Keratinocyte (primary cell): ENCODE data around the gene KIF21A. TPM values are rescaled to one million over a fixed set of nuclear protein-coding genes. Genes with fewer than 3 reads are reported as not detected.

ENCODE experiments used
- DNase-seq: peaks from one replicate; pipeline ENCODE4 v3.0.0-alpha.2; 2011; ENCODE audit warnings: low read depth, missing footprints, low spot score
- FAIRE-seq: peaks from 2 replicates; lab custom pipeline; 2011; peaks lifted over from hg19 to GRCh38; lab: Jason Lieb, UNC
- H2AFZ ChIP-seq: 2 replicates; pipeline ENCODE4 v1.6.0; 2012; ENCODE audit warnings: low read length, control low read depth, inconsistent platforms; ENCODE audit not compliant: control insufficient read depth
- H3K27ac ChIP-seq: 2 replicates; pipeline ENCODE4 v1.5.1; 2011; ENCODE audit warnings: low read length; ENCODE audit not compliant: control insufficient read depth, insufficient read depth
- H3K27me3 ChIP-seq: 3 replicates; pipeline ENCODE4 v1.6.0; 2011; ENCODE audit warnings: low read length; ENCODE audit not compliant: control insufficient read depth, insufficient read depth; ENCODE audit errors: extremely low read depth
- H3K36me3 ChIP-seq, 2 experiments: 2 replicates in 1 of 2; 3 replicates in 1 of 2; pipeline ENCODE4 v1.5.1; 2011; ENCODE audit warnings: low read length in 2 of 2, mild to moderate bottlenecking in 1 of 2; ENCODE audit not compliant: control insufficient read depth in 2 of 2, insufficient read depth in 2 of 2; ENCODE audit errors: extremely low read depth in 1 of 2
- H3K4me1 ChIP-seq: 3 replicates; pipeline ENCODE4 v1.5.1; 2011; ENCODE audit warnings: low read length; ENCODE audit not compliant: control insufficient read depth, insufficient read depth; ENCODE audit errors: extremely low read depth
- H3K4me2 ChIP-seq: 3 replicates; pipeline ENCODE4 v1.6.0; 2011; ENCODE audit warnings: low read depth, low read length; ENCODE audit not compliant: control insufficient read depth, insufficient read depth; ENCODE audit errors: extremely low read depth
- H3K4me3 ChIP-seq, 3 experiments: fragments of 200-600 bp in 1 of 3; sonication (generic) in 1 of 3; 2 replicates in 2 of 3; 3 replicates in 1 of 3; pipeline ENCODE4 v1.5.1; 2011 to 2016; ENCODE audit warnings: low read length in 3 of 3, mild to moderate bottlenecking in 3 of 3, control low read depth in 2 of 3, inconsistent platforms in 1 of 3, low read depth in 1 of 3, mixed read lengths in 1 of 3, mixed run types in 1 of 3, moderate library complexity in 1 of 3; ENCODE audit not compliant: control insufficient read depth in 2 of 3, insufficient read depth in 2 of 3; ENCODE audit errors: extremely low read depth in 1 of 3
- H3K79me2 ChIP-seq: 2 replicates; pipeline ENCODE4 v1.6.0; 2012; ENCODE audit warnings: low read length; ENCODE audit not compliant: control insufficient read depth, insufficient read depth
- H3K9ac ChIP-seq: 3 replicates; pipeline ENCODE4 v1.6.0; 2011; ENCODE audit warnings: low read length; ENCODE audit not compliant: control insufficient read depth, insufficient read depth; ENCODE audit errors: extremely low read depth
- H3K9me1 ChIP-seq: 3 replicates; pipeline ENCODE4 v1.6.0; 2011; ENCODE audit warnings: low read length; ENCODE audit not compliant: control insufficient read depth, insufficient read depth; ENCODE audit errors: extremely low read depth
- H3K9me3 ChIP-seq: 2 replicates; pipeline ENCODE4 v1.5.1; 2012; ENCODE audit warnings: low read depth, low read length; ENCODE audit not compliant: control insufficient read depth
- H4K20me1 ChIP-seq: 3 replicates; pipeline ENCODE4 v1.6.0; 2011; ENCODE audit warnings: low read length; ENCODE audit not compliant: control insufficient read depth, insufficient read depth; ENCODE audit errors: extremely low read depth
- CTCF ChIP-seq, 3 experiments: IDR thresholded peaks in 1 of 3; conservative IDR thresholded peaks in 1 of 3; optimal IDR thresholded peaks in 1 of 3; 2 replicates in 2 of 3; 3 replicates in 1 of 3; pipeline versions ENCODE3 to v1.5.1; 2011; ENCODE audit warnings: low read length in 3 of 3, mild to moderate bottlenecking in 3 of 3, moderate library complexity in 2 of 3, control low read depth in 1 of 3, inconsistent platforms in 1 of 3; ENCODE audit not compliant: insufficient read depth in 2 of 3; ENCODE audit errors: extremely low read depth in 1 of 3
- EZH2 ChIP-seq: IDR thresholded peaks from one replicate; pipeline ENCODE4 v1.6.1; 2012; ENCODE audit warnings: inconsistent platforms, mild to moderate bottlenecking, low read length, moderate library complexity
- dilution Hi-C: fragments of 300-500 bp; cut with MboI; formaldehyde crosslinking; loops from one replicate; pipeline ENCODE4 v1.7.0; 2020; ENCODE audit warnings: low sequenced_read_pairs; ENCODE audit not compliant: extremely low pct_ligation_motif_present
- polyA plus RNA-seq, 5 experiments: library from polyadenylated mRNA; depleted of rRNA in 3 of 5; stranded (reverse) in 3 of 5; stranded (forward) in 1 of 5; unstranded in 1 of 5; fragments of >200 nt; gene quantifications; 1 replicate in 1 of 5; 2 replicates in 3 of 5; 3 replicates in 1 of 5; pipeline versions ENCODE4 v1.2.1 to v1.2.3, GENCODE V29; 2011 to 2012; ENCODE audit warnings: missing spikeins in 2 of 5, low read depth in 1 of 5, low replicate concordance in 1 of 5

KIF21A gene
- polyA plus RNA-seq, 1 donor (not counting 4 experiments of a cell fraction or from before 2014, with no cell fraction given), result 27.5 TPM

- Histone ChIP-seq H3K9ac (no peak overlapping the region), H2AFZ (no peak overlapping the region), H3K27me3 (no peaks in the 10 kb centered on the region), H3K4me2 (no peak overlapping the region), H3K9me3 (no peaks in the 10 kb centered on the region), H3K36me3 (no peaks in the 10 kb centered on the region), H3K4me1 (no peaks in the 10 kb centered on the region), H3K9me1 (no peaks in the 10 kb centered on the region), H4K20me1 (no peaks in the 10 kb centered on the region), H3K79me2 (no peaks in the 10 kb centered on the region), H3K27ac (no peak overlapping the region), H3K4me3 (no peak overlapping the region)
- FAIRE-seq (no peak), DNase-seq (peak; percentile 1)
- dilution Hi-C loops, result no loop called here
- peak; percentile 37 to 57 (median 55) for TF ChIP-seq CTCF (optimal IDR thresholded peaks at IDR 0.05 in 1 of 3, IDR thresholded peaks at IDR 0.05 in 1 of 3, conservative IDR thresholded peaks at IDR 0.05 in 1 of 3; ENCODE audit: extremely low read depth in 1 of 3, insufficient read depth in 2 of 3, low read length in 3 of 3)
- TF ChIP-seq EZH2, result no peak
These were observed 169.9 kb downstream of the KIF21A start for GRCh38 chr12:39272871-39273655.

DNA sequence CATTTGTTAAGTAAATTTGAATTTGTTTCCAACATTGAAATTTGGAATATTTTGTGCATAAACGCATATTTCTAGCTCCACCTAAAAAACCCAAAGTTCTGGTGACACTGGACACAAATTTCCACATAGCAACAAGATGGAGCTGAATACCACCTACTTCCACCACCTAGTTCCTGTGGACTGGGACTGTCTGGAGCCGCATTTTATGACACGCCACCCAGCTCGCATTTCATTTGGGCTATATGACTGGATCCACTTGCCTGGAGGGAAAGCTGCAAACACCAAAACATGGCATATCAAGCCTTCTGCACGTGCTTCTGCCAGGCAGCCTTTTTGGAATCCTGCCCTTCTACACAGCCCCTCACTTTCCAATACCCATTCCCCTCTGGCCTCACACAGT, 173.4 kb downstream of the KIF21A start:
- dilution Hi-C loops, result no loop called here
- H3K4me1 ChIP-seq, result no peaks in the 10 kb centered on the region

More for the DNA sequence above, 173.4 kb downstream of the KIF21A start:
- FAIRE-seq (no peak), DNase-seq (no peak)
- no peaks in the 10 kb centered on the region for H3K9me3 ChIP-seq
- no peak overlapping the region for H3K9ac ChIP-seq
- H3K27me3 ChIP-seq, result no peaks in the 10 kb centered on the region
- no peaks in the 10 kb centered on the region for H3K9me1 ChIP-seq
- H3K4me2 ChIP-seq, result no peak overlapping the region
- H4K20me1 ChIP-seq, result no peaks in the 10 kb centered on the region
- no peak overlapping the region for H3K4me3 ChIP-seq
- H2AFZ ChIP-seq, result no peak overlapping the region
- no peaks in the 10 kb centered on the region for H3K79me2 ChIP-seq
- H3K36me3 ChIP-seq, result no peaks in the 10 kb centered on the region
- no peak overlapping the region for H3K27ac ChIP-seq
- TF ChIP-seq EZH2 (no peak), CTCF (optimal IDR thresholded peaks at IDR 0.05 in 1 of 3, IDR thresholded peaks at IDR 0.05 in 1 of 3, conservative IDR thresholded peaks at IDR 0.05 in 1 of 3; ENCODE audit: extremely low read depth in 1 of 3, insufficient read depth in 2 of 3, low read length in 3 of 3) (no peak)
